ENCODE data around the gene SLC1A2.

DNA sequence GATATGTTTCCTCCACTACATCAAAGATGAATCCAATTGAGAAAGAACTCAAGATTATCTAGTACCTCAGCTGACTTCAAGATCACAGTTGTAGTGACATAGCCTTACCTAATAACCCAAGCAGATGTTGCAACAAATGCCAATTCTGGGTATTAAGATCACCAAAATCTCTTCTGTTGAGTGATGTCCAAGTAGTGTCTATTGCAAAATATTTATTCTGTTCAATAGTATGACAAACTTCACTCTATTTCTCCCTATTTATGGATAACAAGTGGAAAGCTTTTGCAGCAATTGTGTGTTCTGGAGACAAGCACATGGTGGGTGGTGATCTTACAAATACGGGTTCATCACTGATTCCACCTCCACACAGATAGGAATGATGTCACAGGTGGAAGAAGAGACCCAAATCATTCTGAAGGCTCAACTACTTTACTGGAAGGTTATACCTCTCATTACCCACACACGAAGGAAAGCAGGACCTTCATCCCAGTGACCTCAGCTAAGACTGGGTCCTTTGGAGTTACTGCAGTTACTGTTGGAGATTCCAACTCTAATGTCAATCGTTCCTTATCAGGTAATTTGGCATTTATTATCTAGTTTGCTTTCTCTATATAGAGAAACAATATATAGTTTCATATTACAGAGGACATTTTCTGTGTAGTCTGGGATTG is 208.3 kb downstream of the SLC1A2 start:
- TF ChIP-seq, protein P1, sequence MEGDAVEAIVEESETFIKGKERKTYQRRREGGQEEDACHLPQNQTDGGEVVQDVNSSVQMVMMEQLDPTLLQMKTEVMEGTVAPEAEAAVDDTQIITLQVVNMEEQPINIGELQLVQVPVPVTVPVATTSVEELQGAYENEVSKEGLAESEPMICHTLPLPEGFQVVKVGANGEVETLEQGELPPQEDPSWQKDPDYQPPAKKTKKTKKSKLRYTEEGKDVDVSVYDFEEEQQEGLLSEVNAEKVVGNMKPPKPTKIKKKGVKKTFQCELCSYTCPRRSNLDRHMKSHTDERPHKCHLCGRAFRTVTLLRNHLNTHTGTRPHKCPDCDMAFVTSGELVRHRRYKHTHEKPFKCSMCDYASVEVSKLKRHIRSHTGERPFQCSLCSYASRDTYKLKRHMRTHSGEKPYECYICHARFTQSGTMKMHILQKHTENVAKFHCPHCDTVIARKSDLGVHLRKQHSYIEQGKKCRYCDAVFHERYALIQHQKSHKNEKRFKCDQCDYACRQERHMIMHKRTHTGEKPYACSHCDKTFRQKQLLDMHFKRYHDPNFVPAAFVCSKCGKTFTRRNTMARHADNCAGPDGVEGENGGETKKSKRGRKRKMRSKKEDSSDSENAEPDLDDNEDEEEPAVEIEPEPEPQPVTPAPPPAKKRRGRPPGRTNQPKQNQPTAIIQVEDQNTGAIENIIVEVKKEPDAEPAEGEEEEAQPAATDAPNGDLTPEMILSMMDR (IDR thresholded peaks at IDR 0.05): no peak
- TF ChIP-seq EP300 (IDR thresholded peaks at IDR 0.05): no peak
